K562 (cell line): ENCODE results near the gene PTCH2. TPM values are rescaled to one million over a fixed set of nuclear protein-coding genes. Genes with fewer than 3 reads are reported as not detected.

Source experiments
- AFF1 ChIP-seq, 2 experiments: fragments of 450-650 bp; IDR thresholded peaks; 2 replicates each; pipeline ENCODE4 v1.6.1; 2018; ENCODE audit warnings: mild to moderate bottlenecking in 2 of 2, low read depth in 1 of 2; ENCODE audit not compliant: partially characterized antibody in 2 of 2
- EP300 ChIP-seq: IDR thresholded peaks from 2 replicates; pipeline ENCODE4 v1.6.1; 2012; ENCODE audit warnings: low read length, improper control_type of control experiment
- HEY1 ChIP-seq: fragments of 250-450 bp; sonication (Bioruptor Pico); IDR thresholded peaks from 2 replicates; pipeline ENCODE4 v1.5.0; 2020; ENCODE audit warnings: mild to moderate bottlenecking, moderate library complexity, borderline replicate concordance
- HNRNPK ChIP-seq: fragments of 200-400 bp; formaldehyde crosslinking; IDR thresholded peaks from one replicate; pipeline ENCODE4 v1.6.1; 2018; ENCODE audit warnings: mild to moderate bottlenecking, low read depth, low read length; ENCODE audit not compliant: poor library complexity, severe bottlenecking
- JUND ChIP-seq, 2 experiments: IDR thresholded peaks; 2 replicates in 1 of 2; 3 replicates in 1 of 2; pipeline ENCODE4 v1.6.1; 2011; ENCODE audit warnings: borderline replicate concordance in 2 of 2, low read depth in 2 of 2, low read length in 2 of 2, improper control_type of control experiment in 1 of 2, missing biosample characterization in 1 of 2, missing genetic modification characterization in 1 of 2, missing genetic modification reagents in 1 of 2
- MAFK ChIP-seq: IDR thresholded peaks from 2 replicates; pipeline ENCODE4 v1.6.1; 2011; ENCODE audit warnings: low read length, improper control_type of control experiment
- MAZ ChIP-seq, 2 experiments: fragments of 450-650 bp in 1 of 2; sonication (generic) in 1 of 2; formaldehyde crosslinking; IDR thresholded peaks in 1 of 2; conservative IDR thresholded peaks in 1 of 2; 2 replicates each; pipeline versions ENCODE4 v1.4.0 to v1.5.0; 2020; ENCODE audit warnings: mild to moderate bottlenecking in 1 of 2, missing genetic modification reagents in 1 of 2
- MYNN ChIP-seq, 2 experiments: sonication (generic); formaldehyde crosslinking in 1 of 2; IDR thresholded peaks; 2 replicates each; pipeline versions ENCODE4 v1.5.0 to v1.6.1; 2016 to 2020; ENCODE audit warnings: antibody characterized with exemption in 1 of 2, missing genetic modification reagents in 1 of 2
- NCOA1 ChIP-seq: fragments of 450-650 bp; IDR thresholded peaks from 2 replicates; pipeline ENCODE4 v1.6.1; 2016; ENCODE audit warnings: low read depth
- NCOA2 ChIP-seq, 2 experiments: fragments of 450-650 bp; IDR thresholded peaks; 2 replicates each; pipeline ENCODE4 v1.6.1; 2018; ENCODE audit warnings: mild to moderate bottlenecking in 2 of 2, moderate library complexity in 1 of 2; ENCODE audit not compliant: partially characterized antibody in 2 of 2
- SAFB2 ChIP-seq: fragments of 200-400 bp; formaldehyde crosslinking; IDR thresholded peaks from 2 replicates; pipeline ENCODE4 v1.6.1; 2018; ENCODE audit warnings: borderline replicate concordance, low read length, low read depth, moderate library complexity; ENCODE audit not compliant: severe bottlenecking
- SMAD3 ChIP-seq: fragments of 450-650 bp; formaldehyde crosslinking; conservative IDR thresholded peaks from 2 replicates; pipeline ENCODE4 v1.4.0; 2020; ENCODE audit warnings: mild to moderate bottlenecking
- STAG1 ChIP-seq: sonication (generic); formaldehyde crosslinking; IDR thresholded peaks from 2 replicates; pipeline ENCODE4 v1.5.0; 2020; ENCODE audit warnings: missing genetic modification reagents, borderline replicate concordance
- XRCC3 ChIP-seq: fragments of 450-650 bp; IDR thresholded peaks from 2 replicates; pipeline ENCODE4 v1.6.1; 2017; ENCODE audit warnings: mild to moderate bottlenecking, moderate library complexity
- ZNF696 ChIP-seq: fragments of 250-450 bp; sonication (Bioruptor Pico); conservative IDR thresholded peaks from 2 replicates; pipeline ENCODE4 v1.4.0; 2020; ENCODE audit warnings: mild to moderate bottlenecking, moderate library complexity
- ZNF79 ChIP-seq: fragments of 250-450 bp; sonication (Bioruptor Pico); IDR thresholded peaks from 2 replicates; pipeline ENCODE4 v1.4.0; 2020; ENCODE audit warnings: low read depth, mild to moderate bottlenecking, moderate library complexity
- polyA plus RNA-seq, 8 experiments: library from polyadenylated mRNA; depleted of rRNA in 4 of 8; stranded (reverse) in 5 of 8; unstranded in 3 of 8; fragments of >200 nt; fragmentation: Nextera tagmentation in 2 of 8; fragmentation: Illumina TruSeq in 1 of 8; extraction: Ambion mirVana in 2 of 8; extraction: Trizol in 1 of 8; gene quantifications; 2 replicates each; pipeline versions ENCODE4 v1.2.1 to v1.2.3, GENCODE V29; 2011 to 2014; ENCODE audit warnings: inconsistent platforms in 1 of 8, missing spikeins in 1 of 8
- total RNA-seq, 7 experiments: library from RNA; depleted of rRNA in 6 of 7; stranded (reverse); fragments of >200 nt in 6 of 7; fragmentation: Illumina TruSeq in 2 of 7; extraction: Trizol in 2 of 7; gene quantifications; 2 replicates each; pipeline versions ENCODE4 v1.2.1 to v1.2.3, GENCODE V29; 2011 to 2021; ENCODE audit warnings: low replicate concordance in 1 of 7
- TF ChIP-seq, protein P1 (sequence below): fragments of 250-450 bp; sonication (Bioruptor Pico); IDR thresholded peaks from 2 replicates; pipeline ENCODE4 v1.4.0; 2020; ENCODE audit warnings: borderline replicate concordance
- TF ChIP-seq, protein P2 (sequence below), 2 experiments: fragments of 450-650 bp in 1 of 2; sonication (generic) in 1 of 2; formaldehyde crosslinking; conservative IDR thresholded peaks; 2 replicates each; pipeline versions ENCODE4 v1.4.0 to v1.8.1; 2020 to 2022; ENCODE audit warnings: mild to moderate bottlenecking in 1 of 2, missing genetic modification reagents in 1 of 2

The PTCH2 gene
- total and polyA plus RNA-seq, 9 of the 15 experiments (the other 6 are each of a cell fraction or from before 2014, with no cell fraction given): 0.15 to 27.3 (median 0.48) TPM; not detected in 1

DNA sequence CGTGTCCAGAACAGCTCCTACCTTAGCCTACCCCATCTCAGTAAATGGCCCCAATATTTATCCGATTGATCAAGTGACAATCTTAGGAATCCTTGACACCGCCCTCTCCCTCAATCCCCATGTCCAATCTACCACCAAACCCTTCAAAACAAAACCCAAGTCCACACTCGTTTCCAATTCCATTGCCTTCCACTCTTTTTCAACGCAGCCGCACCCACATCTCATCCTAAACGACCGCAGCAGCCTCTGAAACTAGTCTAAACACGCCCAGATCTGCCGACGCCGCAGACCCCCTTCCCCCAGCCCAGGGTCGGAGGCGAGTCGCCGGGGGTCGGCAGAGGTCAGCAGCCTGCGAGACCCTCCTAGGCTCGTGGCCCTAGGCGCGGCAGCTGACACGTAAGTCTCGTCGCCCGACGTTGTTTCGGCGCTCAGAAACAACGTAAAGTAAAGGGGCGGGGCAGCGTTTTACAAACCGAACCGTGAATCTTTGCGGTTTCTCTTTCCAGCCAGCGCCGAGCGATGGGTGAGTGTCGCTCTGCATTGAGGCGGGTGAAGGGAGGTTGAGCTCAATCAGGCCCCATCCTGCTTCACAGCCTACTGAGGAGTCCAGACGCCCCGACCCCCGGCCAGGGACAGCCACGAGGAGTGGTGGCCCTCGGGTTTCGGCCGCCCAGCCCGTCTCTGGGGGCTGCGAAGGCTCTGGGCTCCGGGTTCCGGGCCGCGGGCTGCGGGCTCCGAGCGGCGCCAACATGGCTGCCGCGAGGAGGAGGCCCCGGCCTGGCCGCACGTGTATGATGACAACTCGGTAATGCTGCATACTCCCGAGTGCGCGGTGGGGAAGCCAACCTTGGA is 67.7 kb downstream of the PTCH2 start, which contains the start of gene RPS8 (continued):
- TF ChIP-seq, protein P1, sequence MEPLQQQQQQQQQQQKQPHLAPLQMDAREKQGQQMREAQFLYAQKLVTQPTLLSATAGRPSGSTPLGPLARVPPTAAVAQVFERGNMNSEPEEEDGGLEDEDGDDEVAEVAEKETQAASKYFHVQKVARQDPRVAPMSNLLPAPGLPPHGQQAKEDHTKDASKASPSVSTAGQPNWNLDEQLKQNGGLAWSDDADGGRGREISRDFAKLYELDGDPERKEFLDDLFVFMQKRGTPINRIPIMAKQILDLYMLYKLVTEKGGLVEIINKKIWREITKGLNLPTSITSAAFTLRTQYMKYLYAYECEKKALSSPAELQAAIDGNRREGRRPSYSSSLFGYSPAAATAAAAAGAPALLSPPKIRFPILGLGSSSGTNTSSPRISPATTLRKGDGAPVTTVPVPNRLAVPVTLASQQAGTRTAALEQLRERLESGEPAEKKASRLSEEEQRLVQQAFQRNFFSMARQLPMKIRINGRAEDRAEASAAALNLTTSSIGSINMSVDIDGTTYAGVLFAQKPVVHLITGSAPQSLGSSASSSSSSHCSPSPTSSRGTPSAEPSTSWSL (CRISPR knock-in tag): no peak
- TF ChIP-seq, protein P2, sequence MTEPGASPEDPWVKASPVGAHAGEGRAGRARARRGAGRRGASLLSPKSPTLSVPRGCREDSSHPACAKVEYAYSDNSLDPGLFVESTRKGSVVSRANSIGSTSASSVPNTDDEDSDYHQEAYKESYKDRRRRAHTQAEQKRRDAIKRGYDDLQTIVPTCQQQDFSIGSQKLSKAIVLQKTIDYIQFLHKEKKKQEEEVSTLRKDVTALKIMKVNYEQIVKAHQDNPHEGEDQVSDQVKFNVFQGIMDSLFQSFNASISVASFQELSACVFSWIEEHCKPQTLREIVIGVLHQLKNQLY (CRISPR knock-in tag; conservative IDR thresholded peaks at IDR 0.05): 0 out of 4 replicates have a peak, but pooled peaks of 1 of the 2 experiments have one; percentile 46
- TF ChIP-seq NCOA1 (peak; percentile 76), EP300 (peak; percentile 44; the same call in 1 of the 2 replicates), HNRNPK (no peak), HEY1 (peak; percentile 27; the same call in 1 of the 2 replicates), SAFB2 (no peak), MAFK (no peak), AFF1 (IDR thresholded peaks at IDR 0.05; ENCODE audit: low read depth in 1 of 2, partially characterized antibody in 2 of 2) (peak; percentile 62 to 88), MYNN (IDR thresholded peaks at IDR 0.05) (no peak; the same call in 1 of the 2 replicates), MYNN (CRISPR knock-in tag; IDR thresholded peaks at IDR 0.05) (no peak), NCOA2 (IDR thresholded peaks at IDR 0.05; ENCODE audit: partially characterized antibody in 2 of 2) (no peak), ZNF79 (CRISPR knock-in tag) (no peak), SMAD3 (CRISPR knock-in tag) (0 out of 2 replicates have a peak, but pooled peaks have one; percentile 34), XRCC3 (no peak), MAZ (CRISPR knock-in tag; conservative IDR thresholded peaks at IDR 0.05 in 1 of 2, IDR thresholded peaks at IDR 0.05 in 1 of 2) (peak; percentile 79 to 88), STAG1 (CRISPR knock-in tag) (no peak), ZNF696 (no peak), JUND (IDR thresholded peaks at IDR 0.05; ENCODE audit: borderline replicate concordance, low read depth, low read length) (peak; percentile 50; the same call in 1 of the 2 replicates), JUND (tag; IDR thresholded peaks at IDR 0.05; ENCODE audit: borderline replicate concordance, low read depth, low read length) (0 out of 3 replicates have a peak, but pooled peaks have one; percentile 27)
